H9 (cell line): ENCODE measurements around the gene PLA2R1. TPM values are rescaled to one million over a fixed set of nuclear protein-coding genes. Genes with fewer than 3 reads are reported as not detected.

ENCODE experiments used
- DNase-seq: peaks from one replicate; pipeline ENCODE4 v3.0.0-alpha.2; 2017
- H2AFZ ChIP-seq: one replicate; pipeline ENCODE4 v1.6.1; 2013; ENCODE audit warnings: mild to moderate bottlenecking, low read length, control low read depth, moderate library complexity
- H2AK5ac ChIP-seq: 2 replicates; pipeline ENCODE4 v1.6.1; 2013; ENCODE audit warnings: low read length, control low read depth, mixed read lengths; ENCODE audit not compliant: insufficient read length
- H2BK120ac ChIP-seq: one replicate; pipeline ENCODE4 v1.6.1; 2013; ENCODE audit warnings: low read depth, mild to moderate bottlenecking, low read length, control low read depth, inconsistent platforms; ENCODE audit not compliant: poor library complexity, severe bottlenecking
- H2BK12ac ChIP-seq: 2 replicates; pipeline ENCODE4 v1.6.1; 2013; ENCODE audit warnings: low read length, control low read depth, mixed read lengths, low read depth; ENCODE audit not compliant: insufficient read length
- H2BK15ac ChIP-seq: 2 replicates; pipeline ENCODE4 v1.6.1; 2013; ENCODE audit warnings: low read depth, low read length, control low read depth
- H2BK20ac ChIP-seq: one replicate; pipeline ENCODE4 v1.6.1; 2013; ENCODE audit warnings: low read depth, mild to moderate bottlenecking, low read length, control low read depth, inconsistent platforms; ENCODE audit not compliant: poor library complexity, severe bottlenecking
- H2BK5ac ChIP-seq: 2 replicates; pipeline ENCODE4 v1.6.1; 2013; ENCODE audit warnings: low read length, control low read depth, mixed read lengths; ENCODE audit not compliant: insufficient read length
- H3K14ac ChIP-seq: 2 replicates; pipeline ENCODE4 v1.6.1; 2013; ENCODE audit warnings: low read length, control low read depth; ENCODE audit not compliant: insufficient read depth
- H3K18ac ChIP-seq: 2 replicates; pipeline ENCODE4 v1.6.1; 2013; ENCODE audit warnings: low read depth, mild to moderate bottlenecking, mixed read lengths, low read length, control low read depth; ENCODE audit not compliant: insufficient read length
- H3K23ac ChIP-seq: 2 replicates; pipeline ENCODE4 v1.6.1; 2013; ENCODE audit warnings: low read length, control low read depth, mixed read lengths, low read depth; ENCODE audit not compliant: insufficient read length
- H3K23me2 ChIP-seq: 2 replicates; pipeline ENCODE4 v1.6.1; 2013; ENCODE audit warnings: low read depth, mild to moderate bottlenecking, mixed read lengths, low read length, control low read depth; ENCODE audit not compliant: insufficient read length, poor library complexity, severe bottlenecking
- H3K27ac ChIP-seq: 2 replicates; pipeline ENCODE4 v1.5.1; 2013; ENCODE audit warnings: low read length, control low read depth, mixed read lengths, low read depth; ENCODE audit not compliant: insufficient read length
- H3K27me3 ChIP-seq: 2 replicates; pipeline ENCODE4 v1.6.1; 2013; ENCODE audit warnings: low read length, control low read depth, inconsistent platforms; ENCODE audit not compliant: insufficient read depth
- H3K4ac ChIP-seq: 2 replicates; pipeline ENCODE4 v1.6.1; 2013; ENCODE audit warnings: low read depth, mild to moderate bottlenecking, control low read depth, inconsistent platforms, low read length, moderate library complexity
- H3K4me1 ChIP-seq: 2 replicates; pipeline ENCODE4 v1.6.1; 2013; ENCODE audit warnings: low read length, control low read depth, inconsistent platforms; ENCODE audit not compliant: insufficient read depth
- H3K4me2 ChIP-seq: 2 replicates; pipeline ENCODE4 v1.6.1; 2013; ENCODE audit warnings: low read length, control low read depth, mixed read lengths; ENCODE audit not compliant: insufficient read length, insufficient read depth
- H3K56ac ChIP-seq: 2 replicates; pipeline ENCODE4 v1.6.1; 2013; ENCODE audit warnings: low read depth, mild to moderate bottlenecking, mixed read lengths, low read length, control low read depth; ENCODE audit not compliant: insufficient read length
- H3K79me1 ChIP-seq: 2 replicates; pipeline ENCODE4 v1.6.1; 2013; ENCODE audit warnings: low read depth, mild to moderate bottlenecking, moderate library complexity, low read length, control low read depth, inconsistent platforms; ENCODE audit not compliant: insufficient read depth, poor library complexity, severe bottlenecking
- H3K79me2 ChIP-seq: 2 replicates; pipeline ENCODE4 v1.6.1; 2013; ENCODE audit warnings: low read length, control low read depth, inconsistent platforms; ENCODE audit not compliant: insufficient read depth
- H3K9ac ChIP-seq: 2 replicates; pipeline ENCODE4 v1.6.1; 2013; ENCODE audit warnings: low read length, control low read depth, mixed read lengths; ENCODE audit not compliant: insufficient read length; ENCODE audit errors: extremely low read depth
- H3K9me3 ChIP-seq: one replicate; pipeline ENCODE4 v1.6.1; 2013; ENCODE audit warnings: low read depth, low read length, inconsistent platforms; ENCODE audit not compliant: control insufficient read depth
- H3T11ph ChIP-seq: one replicate; pipeline ENCODE4 v1.6.1; 2013; ENCODE audit warnings: mild to moderate bottlenecking, low read length, control low read depth, inconsistent platforms
- H4K20me1 ChIP-seq: one replicate; pipeline ENCODE4 v1.6.1; 2013; ENCODE audit not compliant: control insufficient read depth, insufficient read length, insufficient read depth
- H4K5ac ChIP-seq: 2 replicates; pipeline ENCODE4 v1.6.1; 2013; ENCODE audit warnings: low read depth, mild to moderate bottlenecking, mixed read lengths, low read length, control low read depth; ENCODE audit not compliant: insufficient read length
- H4K8ac ChIP-seq: replicated peaks from 2 replicates; pipeline ENCODE4 v1.6.1; 2013; ENCODE audit warnings: low read length, control low read depth, mixed read lengths, low read depth; ENCODE audit not compliant: insufficient read length
- H4K91ac ChIP-seq: 2 replicates; pipeline ENCODE4 v1.6.1; 2013; ENCODE audit warnings: low read depth, mild to moderate bottlenecking, moderate library complexity, mixed read lengths, low read length, control low read depth; ENCODE audit not compliant: insufficient read length
- H3K27ac Mint-ChIP-seq, 3 experiments: 2 replicates in 2 of 3; 3 replicates in 1 of 3; pipeline ENCODE4 v1.8.0; 2020 to 2021; ENCODE audit warnings: mixed read lengths in 3 of 3, mild to moderate bottlenecking in 1 of 3, moderate library complexity in 1 of 3
- H3K27me3 Mint-ChIP-seq: 2 replicates; pipeline ENCODE4 v1.8.0; 2021; ENCODE audit warnings: low read depth, mild to moderate bottlenecking, moderate library complexity, mixed read lengths
- H3K36me3 Mint-ChIP-seq, 3 experiments: 2 replicates in 2 of 3; 3 replicates in 1 of 3; pipeline ENCODE4 v1.8.0; 2020 to 2021; ENCODE audit warnings: low read depth in 3 of 3, mixed read lengths in 3 of 3; ENCODE audit not compliant: insufficient read depth in 1 of 3
- H3K4me1 Mint-ChIP-seq, 2 experiments: 2 replicates each; pipeline ENCODE4 v1.8.0; 2020; ENCODE audit warnings: mixed read lengths in 2 of 2
- H3K4me3 Mint-ChIP-seq, 2 experiments: 2 replicates in 1 of 2; 3 replicates in 1 of 2; pipeline ENCODE4 v1.8.0; 2020 to 2021; ENCODE audit warnings: mild to moderate bottlenecking in 2 of 2, mixed read lengths in 2 of 2, moderate library complexity in 1 of 2
- H3K9me3 Mint-ChIP-seq, 2 experiments: 2 replicates in 1 of 2; 3 replicates in 1 of 2; pipeline ENCODE4 v1.8.0; 2020; ENCODE audit warnings: mild to moderate bottlenecking in 2 of 2, mixed read lengths in 2 of 2, moderate library complexity in 1 of 2
- CTCF ChIP-seq: fragments of 200-600 bp; sonication (generic); conservative IDR thresholded peaks from 3 replicates; pipeline ENCODE4 v1.8.0; 2021; ENCODE audit warnings: antibody characterized with exemption, mild to moderate bottlenecking
- WGBS: extraction: QIAGEN DNeasy Blood & Tissue Kit; methylation state at CpG from one replicate; pipeline ENCODE4 v1.1.7; 2013; ENCODE audit warnings: missing lambda C conversion rate, low lambda C conversion rate, mixed read lengths; ENCODE audit not compliant: insufficient read length; ENCODE audit errors: extremely low coverage; 5-methylcytosine and 5-hydroxymethylcytosine counted together
- total RNA-seq: library from RNA; stranded (reverse); gene quantifications from 2 replicates; pipeline ENCODE4 v1.2.1, GENCODE V29; 2021

The PLA2R1 gene
- total RNA-seq, 1 experiment from 2014 or later, result 0.83 TPM

- Mint-ChIP-seq H3K9me3 (no peaks in the 10 kb centered on the region), H3K27me3 (no peaks in the 10 kb centered on the region), H3K36me3 (no peaks in the 10 kb centered on the region), H3K4me1 (peaks cover 0 to 3% of the 10 kb centered on the region in 2 experiments; a peak in 1 of 4 replicates), H3K4me3 (no peak overlapping the region), H3K27ac (no peak overlapping the region)
- Histone ChIP-seq H3K4me1 (no peaks in the 10 kb centered on the region; the same call in 1 of the 2 replicates), H2AFZ (no peak overlapping the region), H2BK12ac (no peak overlapping the region), H4K20me1 (no peaks in the 10 kb centered on the region), H3K4ac (no peak overlapping the region), H3K23me2 (no peaks in the 10 kb centered on the region), H2BK20ac (no peak overlapping the region), H2BK15ac (no peak overlapping the region), H3K9me3 (no peaks in the 10 kb centered on the region), H3K23ac (no peak overlapping the region), H3K18ac (no peak overlapping the region), H3K79me2 (no peaks in the 10 kb centered on the region), H3K79me1 (no peaks in the 10 kb centered on the region), H3K14ac (no peak overlapping the region; the same call in 1 of the 2 replicates), H2AK5ac (no peak overlapping the region), H3K9ac (no peak overlapping the region), H4K91ac (no peak overlapping the region), H4K8ac (no peak overlapping the region), H3K27me3 (no peaks in the 10 kb centered on the region), H3T11ph (no peak overlapping the region), H2BK5ac (no peak overlapping the region), H4K5ac (no peak overlapping the region), H2BK120ac (no peak overlapping the region), H3K4me2 (no peak overlapping the region), H3K56ac (no peak overlapping the region), H3K27ac (no peak overlapping the region)
- DNase-seq, result no peak
- TF ChIP-seq CTCF, result no peak
- no CpG with 5 or more reads among the region's 5 CpGs for WGBS
These were observed 55.3 kb downstream of the PLA2R1 start for GRCh38 chr2:160007111-160007510.
